CD14-positive monocyte (primary cell): Measurements from ENCODE around the gene SDHAF4. TPM values are rescaled to one million over a fixed set of nuclear protein-coding genes. Genes with fewer than 3 reads are reported as not detected.
"Not testable (repeated sequence)": the region's sequence is repeated elsewhere in the genome, so short reads cannot be mapped to it uniquely, and the experiment has no call there.

ENCODE experiments used
- DNase-seq, 3 donors: peaks; one replicate each; pipeline ENCODE4 v3.0.0-alpha.2; 2011 to 2022
- H2AFZ ChIP-seq: 2 replicates; pipeline ENCODE4 v1.6.0; 2012; ENCODE audit warnings: mild to moderate bottlenecking, low read depth, low read length, inconsistent platforms; ENCODE audit not compliant: insufficient read depth, poor library complexity, severe bottlenecking
- H3K27ac ChIP-seq, 2 donors: 1 replicate in 1 of 2; 2 replicates in 1 of 2; pipeline ENCODE4 v1.5.1; 2012 to 2013; ENCODE audit warnings: low read length in 2 of 2, control low read depth in 1 of 2, inconsistent platforms in 1 of 2, low read depth in 1 of 2, mild to moderate bottlenecking in 1 of 2
- H3K27me3 ChIP-seq, 2 donors: one replicate each; pipeline versions ENCODE4 v1.6.0 to v1.6.1; 2011 to 2013; ENCODE audit warnings: low read length in 2 of 2; ENCODE audit not compliant: control insufficient read depth in 2 of 2, insufficient read depth in 2 of 2
- H3K36me3 ChIP-seq, 2 donors: replicated peaks in 1 of 2; 1 replicate in 1 of 2; 2 replicates in 1 of 2; pipeline versions ENCODE4 v1.5.1 to v1.6.1; 2012 to 2013; ENCODE audit warnings: low read length in 2 of 2, control low read depth in 1 of 2, inconsistent platforms in 1 of 2, mild to moderate bottlenecking in 1 of 2; ENCODE audit not compliant: insufficient read depth in 2 of 2, control insufficient read depth in 1 of 2
- H3K4me1 ChIP-seq, 2 donors: 1 replicate in 1 of 2; 2 replicates in 1 of 2; pipeline versions ENCODE4 v1.5.1 to v1.6.1; 2012 to 2013; ENCODE audit warnings: low read length in 2 of 2, control low read depth in 1 of 2, inconsistent platforms in 1 of 2, mild to moderate bottlenecking in 1 of 2, moderate library complexity in 1 of 2; ENCODE audit not compliant: insufficient read depth in 2 of 2, control insufficient read depth in 1 of 2
- H3K4me2 ChIP-seq: replicated peaks from 2 replicates; pipeline ENCODE3; 2012; ENCODE audit warnings: low read length, moderate library complexity, mild to moderate bottlenecking; ENCODE audit not compliant: poor library complexity, severe bottlenecking; ENCODE audit errors: extremely low read depth
- H3K4me3 ChIP-seq, 3 experiments: fragments of 200-600 bp in 1 of 3; sonication (generic) in 1 of 3; replicated peaks in 1 of 3; 1 replicate in 2 of 3; 2 replicates in 1 of 3; pipeline ENCODE4 v1.5.1; 2011 to 2013; ENCODE audit warnings: low read length in 3 of 3, mild to moderate bottlenecking in 3 of 3, control low read depth in 2 of 3, low read depth in 2 of 3, inconsistent platforms in 1 of 3, moderate library complexity in 1 of 3
- H3K79me2 ChIP-seq: 2 replicates; pipeline ENCODE4 v1.6.0; 2012; ENCODE audit warnings: mild to moderate bottlenecking, control low read depth, inconsistent platforms, low read length, moderate library complexity; ENCODE audit not compliant: insufficient read depth
- H3K9ac ChIP-seq: 2 replicates; pipeline ENCODE4 v1.6.0; 2017; ENCODE audit warnings: low read length, mild to moderate bottlenecking; ENCODE audit not compliant: insufficient read depth, poor library complexity, severe bottlenecking
- H3K9me3 ChIP-seq, 2 donors: replicated peaks in 1 of 2; 1 replicate in 1 of 2; 2 replicates in 1 of 2; pipeline versions ENCODE4 v1.5.1 to v1.6.1; 2012 to 2013; ENCODE audit warnings: low read length in 2 of 2, control low read depth in 1 of 2; ENCODE audit not compliant: control insufficient read depth in 1 of 2, insufficient read depth in 1 of 2
- H4K20me1 ChIP-seq: 2 replicates; pipeline ENCODE4 v1.6.0; 2012; ENCODE audit warnings: mild to moderate bottlenecking, low read length, control low read depth, moderate library complexity; ENCODE audit not compliant: insufficient read depth
- H3K27ac Mint-ChIP-seq, 7 donors: one replicate each; pipeline ENCODE4 v1.8.0; 2020; ENCODE audit warnings: mild to moderate bottlenecking in 7 of 7, mixed read lengths in 7 of 7, moderate library complexity in 6 of 7, inconsistent platforms in 2 of 7
- H3K27me3 Mint-ChIP-seq, 3 donors: one replicate each; pipeline ENCODE4 v1.8.0; 2021 to 2022; ENCODE audit warnings: low read depth in 3 of 3, mild to moderate bottlenecking in 3 of 3, mixed read lengths in 3 of 3, moderate library complexity in 3 of 3, inconsistent platforms in 1 of 3
- H3K36me3 Mint-ChIP-seq, 2 donors: one replicate each; pipeline ENCODE4 v1.8.0; 2020; ENCODE audit warnings: mixed read lengths in 2 of 2, inconsistent platforms in 1 of 2, mild to moderate bottlenecking in 1 of 2
- H3K4me1 Mint-ChIP-seq: one replicate; pipeline ENCODE4 v1.8.0; 2020; ENCODE audit warnings: mild to moderate bottlenecking, mixed read lengths
- H3K4me3 Mint-ChIP-seq, 2 donors: one replicate each; pipeline ENCODE4 v1.8.0; 2020; ENCODE audit warnings: mild to moderate bottlenecking in 2 of 2, mixed read lengths in 2 of 2, moderate library complexity in 1 of 2
- H3K9me3 Mint-ChIP-seq, 7 donors: one replicate each; pipeline ENCODE4 v1.8.0; 2020 to 2022; ENCODE audit warnings: mixed read lengths in 7 of 7, mild to moderate bottlenecking in 6 of 7, moderate library complexity in 6 of 7, inconsistent platforms in 2 of 7
- WGBS: methylation state at CpG from one replicate; pipeline ENCODE4 v1.1.5; 2013; ENCODE audit warnings: missing lambda C conversion rate; ENCODE audit not compliant: insufficient coverage; 5-methylcytosine and 5-hydroxymethylcytosine counted together
- intact Hi-C, 2 donors: fragments of 100-400 bp; cut with micrococcal nuclease; formaldehyde crosslinking; loops; one replicate each; pipeline versions ENCODE4 v1.15.0 to v1.15.1; 2023
- polyA plus RNA-seq, 3 donors: library from polyadenylated mRNA; depleted of rRNA in 1 of 3; unstranded in 2 of 3; stranded (reverse) in 1 of 3; fragments of 300-500 nt in 2 of 3; fragments of >200 nt in 1 of 3; fragmentation: Illumina TruSeq in 2 of 3; gene quantifications; 1 replicate in 2 of 3; 2 replicates in 1 of 3; pipeline ENCODE4 v1.2.3, GENCODE V29; 2012 to 2021
- TF ChIP-seq, protein P1 (sequence below): fragments of 200-600 bp; IDR thresholded peaks from one replicate; pipeline ENCODE4 v1.8.0; 2022; ENCODE audit warnings: antibody characterized with exemption, mild to moderate bottlenecking

SDHAF4 gene
- polyA plus RNA-seq, 3 donors, result 1.5 to 8.3 (median 7.4) TPM

DNA sequence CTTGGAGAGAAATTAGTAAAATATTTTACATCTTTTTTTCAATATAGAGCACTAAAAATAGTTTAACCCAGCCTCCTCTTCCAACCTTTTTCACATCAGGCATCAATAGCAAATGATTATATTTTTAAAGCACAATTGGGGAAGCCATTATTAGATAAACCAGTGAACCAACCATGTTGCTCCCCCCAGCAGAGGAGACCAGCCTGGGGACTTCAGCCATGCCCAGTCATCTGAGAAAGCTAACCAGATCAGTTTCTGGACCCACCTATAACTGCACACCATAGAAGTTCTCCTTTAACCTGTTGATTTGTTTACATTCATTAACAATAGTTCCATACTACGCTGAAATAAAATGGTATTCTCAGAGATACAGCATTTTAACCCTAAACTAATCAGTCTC lies 13.8 kb upstream of the SDHAF4 start:
- H3K27ac ChIP-seq, result no peak overlapping the region
- H3K4me1 ChIP-seq, result no peaks in the 10 kb centered on the region
- Mint-ChIP-seq H3K27ac (no peak overlapping the region), H3K4me3 (no peak overlapping the region), H3K27me3 (peaks cover 0 to 3% (median 0%) of the 10 kb centered on the region in 3 donors), H3K4me1 (no peaks in the 10 kb centered on the region), H3K36me3 (peaks cover 6% of the 10 kb centered on the region in 2 donors), H3K9me3 (no peaks in the 10 kb centered on the region)
- TF ChIP-seq, protein P1, sequence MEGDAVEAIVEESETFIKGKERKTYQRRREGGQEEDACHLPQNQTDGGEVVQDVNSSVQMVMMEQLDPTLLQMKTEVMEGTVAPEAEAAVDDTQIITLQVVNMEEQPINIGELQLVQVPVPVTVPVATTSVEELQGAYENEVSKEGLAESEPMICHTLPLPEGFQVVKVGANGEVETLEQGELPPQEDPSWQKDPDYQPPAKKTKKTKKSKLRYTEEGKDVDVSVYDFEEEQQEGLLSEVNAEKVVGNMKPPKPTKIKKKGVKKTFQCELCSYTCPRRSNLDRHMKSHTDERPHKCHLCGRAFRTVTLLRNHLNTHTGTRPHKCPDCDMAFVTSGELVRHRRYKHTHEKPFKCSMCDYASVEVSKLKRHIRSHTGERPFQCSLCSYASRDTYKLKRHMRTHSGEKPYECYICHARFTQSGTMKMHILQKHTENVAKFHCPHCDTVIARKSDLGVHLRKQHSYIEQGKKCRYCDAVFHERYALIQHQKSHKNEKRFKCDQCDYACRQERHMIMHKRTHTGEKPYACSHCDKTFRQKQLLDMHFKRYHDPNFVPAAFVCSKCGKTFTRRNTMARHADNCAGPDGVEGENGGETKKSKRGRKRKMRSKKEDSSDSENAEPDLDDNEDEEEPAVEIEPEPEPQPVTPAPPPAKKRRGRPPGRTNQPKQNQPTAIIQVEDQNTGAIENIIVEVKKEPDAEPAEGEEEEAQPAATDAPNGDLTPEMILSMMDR, result no peak
- intact Hi-C loops, result no loop called here
- no CpG with 5 or more reads among the region's 1 CpG for WGBS
- H3K9me3 ChIP-seq, result no peaks in the 10 kb centered on the region
- H3K36me3 ChIP-seq, result peaks cover 0 to 4% of the 10 kb centered on the region in 2 donors
- H3K27me3 ChIP-seq, result no peaks in the 10 kb centered on the region
- H3K9ac ChIP-seq, result no peak overlapping the region
- H3K4me3 ChIP-seq, result no peak overlapping the region
- H2AFZ ChIP-seq, result no peak overlapping the region
- H4K20me1 ChIP-seq, result no peaks in the 10 kb centered on the region
- H3K79me2 ChIP-seq, result no peaks in the 10 kb centered on the region
- H3K4me2 ChIP-seq, result no peak overlapping the region
- DNase-seq, result no peak

DNA sequence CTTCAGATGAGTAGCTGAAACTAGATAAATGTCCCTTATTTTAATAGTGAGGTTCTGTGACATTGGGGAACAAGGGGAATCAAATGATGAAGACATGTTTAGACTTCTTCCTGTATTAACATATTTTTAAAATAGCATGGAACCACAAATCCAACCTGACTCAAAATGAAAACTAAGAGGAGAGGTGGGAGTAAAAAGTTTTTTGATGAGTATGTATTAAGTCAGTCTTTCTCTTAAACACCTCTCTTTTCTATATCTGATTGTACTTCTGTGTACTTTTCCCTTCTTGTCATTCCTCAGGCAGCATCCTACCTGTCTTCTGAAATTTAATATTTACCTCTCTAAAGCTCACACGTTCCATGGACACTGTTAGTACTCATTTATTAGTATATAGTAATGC lies 8.7 kb upstream of the SDHAF4 start:
- Mint-ChIP-seq H3K4me1 (no peaks in the 10 kb centered on the region), H3K27me3 (peaks cover 0 to 3% (median 0%) of the 10 kb centered on the region in 3 donors), H3K9me3 (no peaks in the 10 kb centered on the region), H3K4me3 (no peak overlapping the region), H3K27ac (no peak overlapping the region), H3K36me3 (peaks cover 2 to 4% of the 10 kb centered on the region in 2 donors)
- no peak overlapping the region for H2AFZ ChIP-seq
- no peaks in the 10 kb centered on the region for H3K27me3 ChIP-seq
- H3K9me3 ChIP-seq, result no peaks in the 10 kb centered on the region
- no peaks in the 10 kb centered on the region for H3K79me2 ChIP-seq
- TF ChIP-seq, protein P1, result no peak
- no peak overlapping the region for H3K4me3 ChIP-seq
- no peak overlapping the region for H3K27ac ChIP-seq
- no peaks in the 10 kb centered on the region for H3K4me1 ChIP-seq
- no peak overlapping the region for H3K9ac ChIP-seq
- peaks cover 5 to 8% of the 10 kb centered on the region in 2 donors for H3K36me3 ChIP-seq
- no peak overlapping the region for H3K4me2 ChIP-seq
- no peak for DNase-seq
- intact Hi-C loops, result no loop called here
- WGBS, result no CpG with 5 or more reads among the region's 1 CpG
- no peaks in the 10 kb centered on the region for H4K20me1 ChIP-seq

DNA sequence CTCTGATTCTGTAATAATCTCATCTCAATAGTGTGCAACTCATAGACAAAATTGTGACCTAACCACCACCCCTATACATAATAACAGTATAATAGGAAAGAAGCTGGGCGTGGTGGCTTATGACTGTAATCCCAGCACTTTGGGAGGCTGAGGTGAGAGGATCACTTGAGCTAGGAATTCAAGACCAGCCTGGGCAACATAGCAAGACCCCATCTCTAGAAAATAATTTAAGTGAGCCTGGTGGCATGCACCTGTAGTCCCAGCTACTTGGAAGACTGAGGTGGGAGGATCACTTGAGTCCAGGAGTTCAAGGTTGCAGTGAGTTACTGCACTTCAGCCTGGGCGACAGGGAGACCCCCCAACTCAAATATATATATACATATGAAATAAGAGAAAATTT lies 4.3 kb upstream of the SDHAF4 start:
- H3K4me3 Mint-ChIP-seq, H3K27ac Mint-ChIP-seq, H3K27me3 ChIP-seq, H3K79me2 ChIP-seq, H3K4me3 ChIP-seq, H3K36me3 ChIP-seq, H3K4me1 ChIP-seq, H3K36me3 Mint-ChIP-seq, H3K27me3 Mint-ChIP-seq, H3K9me3 Mint-ChIP-seq, H3K4me2 ChIP-seq, H3K9me3 ChIP-seq, H2AFZ ChIP-seq, H3K4me1 Mint-ChIP-seq, DNase-seq, intact Hi-C loops, H4K20me1 ChIP-seq, H3K27ac ChIP-seq, H3K9ac ChIP-seq: not testable (repeated sequence)
- WGBS, result no CpG with 5 or more reads among the region's 2 CpGs
